HepG2 (cell line): ENCODE results near the gene NPHS1. TPM values are rescaled to one million over a fixed set of nuclear protein-coding genes. Genes with fewer than 3 reads are reported as not detected.
A peak's percentile ranks its signal among the peaks of the same experiment; 100 is the strongest.

Experiments used
- BORCS8-MEF2B ChIP-seq: sonication (generic); formaldehyde crosslinking; IDR thresholded peaks from 2 replicates; pipeline ENCODE4 v1.8.0; 2022; ENCODE audit warnings: mild to moderate bottlenecking, missing genetic modification reagents
- E2F2 ChIP-seq: sonication (generic); formaldehyde crosslinking; IDR thresholded peaks from 2 replicates; pipeline ENCODE4 v1.4.0; 2020; ENCODE audit warnings: missing genetic modification reagents, borderline replicate concordance
- ERF ChIP-seq: IDR thresholded peaks from 2 replicates; pipeline ENCODE4 v1.6.1; 2018; ENCODE audit warnings: missing biosample characterization, missing genetic modification reagents
- NR3C1 ChIP-seq: sonication (generic); formaldehyde crosslinking; IDR thresholded peaks from 2 replicates; pipeline ENCODE4 v1.4.0; 2020; ENCODE audit warnings: missing genetic modification reagents
- RAD21 ChIP-seq: fragments of 450-650 bp; formaldehyde crosslinking; IDR thresholded peaks from 2 replicates; pipeline ENCODE4 v1.5.0; 2020; ENCODE audit warnings: mild to moderate bottlenecking
- SIN3A ChIP-seq: IDR thresholded peaks from 2 replicates; pipeline ENCODE4 v1.6.1; 2011; ENCODE audit warnings: low read depth, mild to moderate bottlenecking, control low read depth, low read length, borderline replicate concordance
- TEAD2 ChIP-seq: sonication (generic); formaldehyde crosslinking; IDR thresholded peaks from 2 replicates; pipeline ENCODE4 v1.9.0; 2021; ENCODE audit warnings: missing genetic modification reagents
- ZBTB37 ChIP-seq: sonication (generic); formaldehyde crosslinking; IDR thresholded peaks from 2 replicates; pipeline ENCODE4 v1.4.0; 2020; ENCODE audit warnings: mild to moderate bottlenecking, missing genetic modification reagents
- ZBTB7B ChIP-seq: sonication (generic); formaldehyde crosslinking; IDR thresholded peaks from 2 replicates; pipeline ENCODE4 v1.4.0; 2020; ENCODE audit warnings: missing genetic modification reagents
- ZFY ChIP-seq: sonication (generic); formaldehyde crosslinking; IDR thresholded peaks from 2 replicates; pipeline ENCODE4 v1.4.0; 2020; ENCODE audit warnings: missing genetic modification reagents
- ZNF138 ChIP-seq: sonication (generic); formaldehyde crosslinking; IDR thresholded peaks from 2 replicates; pipeline ENCODE4 v1.5.0; 2020; ENCODE audit warnings: mild to moderate bottlenecking, low read depth, missing genetic modification reagents
- ZNF225 ChIP-seq: sonication (generic); formaldehyde crosslinking; IDR thresholded peaks from 2 replicates; pipeline ENCODE4 v1.4.0; 2020; ENCODE audit warnings: mild to moderate bottlenecking, missing genetic modification reagents
- ZNF230 ChIP-seq: sonication (generic); formaldehyde crosslinking; IDR thresholded peaks from 2 replicates; pipeline ENCODE4 v1.4.0; 2020; ENCODE audit warnings: mild to moderate bottlenecking, missing genetic modification reagents
- ZNF234 ChIP-seq: sonication (generic); formaldehyde crosslinking; conservative IDR thresholded peaks from 2 replicates; pipeline ENCODE4 v1.5.1; 2020; ENCODE audit warnings: mild to moderate bottlenecking, missing genetic modification reagents
- ZNF292 ChIP-seq: sonication (generic); formaldehyde crosslinking; IDR thresholded peaks from 2 replicates; pipeline ENCODE4 v1.8.1; 2022; ENCODE audit warnings: mild to moderate bottlenecking, low read depth, missing genetic modification reagents, borderline replicate concordance
- ZNF350 ChIP-seq: sonication (generic); formaldehyde crosslinking; IDR thresholded peaks from 2 replicates; pipeline ENCODE4 v1.4.0; 2020; ENCODE audit warnings: mild to moderate bottlenecking, low read depth, missing genetic modification reagents, borderline replicate concordance
- ZNF510 ChIP-seq: sonication (generic); formaldehyde crosslinking; IDR thresholded peaks from 2 replicates; pipeline ENCODE4 v1.4.0; 2020; ENCODE audit warnings: low read depth, mild to moderate bottlenecking, missing genetic modification reagents
- ZNF549 ChIP-seq: sonication (generic); formaldehyde crosslinking; IDR thresholded peaks from 2 replicates; pipeline ENCODE4 v1.5.0; 2020; ENCODE audit warnings: missing genetic modification reagents
- ZNF615 ChIP-seq: sonication (generic); formaldehyde crosslinking; IDR thresholded peaks from 2 replicates; pipeline ENCODE4 v1.5.0; 2020; ENCODE audit warnings: mild to moderate bottlenecking, missing genetic modification reagents, borderline replicate concordance
- ZNF687 ChIP-seq: sonication (generic); formaldehyde crosslinking; IDR thresholded peaks from 2 replicates; pipeline ENCODE4 v1.5.1; 2020; ENCODE audit warnings: mild to moderate bottlenecking, missing genetic modification reagents, moderate library complexity
- polyA plus RNA-seq, 8 experiments: library from polyadenylated mRNA; depleted of rRNA in 3 of 8; stranded (reverse) in 7 of 8; unstranded in 1 of 8; fragments of >200 nt; fragmentation: Illumina TruSeq in 4 of 8; extraction: Trizol in 4 of 8; gene quantifications; 2 replicates each; pipeline versions ENCODE4 v1.2.1 to v1.2.3, GENCODE V29; 2011 to 2016; ENCODE audit warnings: low read depth in 4 of 8, missing spikeins in 1 of 8, mixed read lengths in 1 of 8; ENCODE audit not compliant: insufficient read depth in 1 of 8
- total RNA-seq, 5 experiments: library from RNA; depleted of rRNA; stranded (reverse); fragments of >200 nt; fragmentation: Illumina TruSeq; extraction: Trizol; gene quantifications; 2 replicates each; pipeline ENCODE4 v1.2.3, GENCODE V29; 2016; ENCODE audit warnings: low read depth in 1 of 5
- TF ChIP-seq, protein P1 (sequence below): sonication (generic); formaldehyde crosslinking; IDR thresholded peaks from 2 replicates; pipeline ENCODE4 v1.8.0; 2022; ENCODE audit warnings: missing genetic modification reagents, mild to moderate bottlenecking, borderline replicate concordance

NPHS1 gene
- total and polyA plus RNA-seq, 2 of the 13 experiments (the other 11 are each of a cell fraction or from before 2014, with no cell fraction given) = not detected

GRCh38 chr19:35860818-35861639, 8.7 kb upstream of the NPHS1 start (continued):
- TF ChIP-seq ZNF687 (CRISPR knock-in tag) = peak; percentile 66
- no peak for TF ChIP-seq ZNF225 (CRISPR knock-in tag)
- TF ChIP-seq BORCS8-MEF2B (CRISPR knock-in tag) = no peak
- no peak for TF ChIP-seq ZNF350
- TF ChIP-seq, protein P1, sequence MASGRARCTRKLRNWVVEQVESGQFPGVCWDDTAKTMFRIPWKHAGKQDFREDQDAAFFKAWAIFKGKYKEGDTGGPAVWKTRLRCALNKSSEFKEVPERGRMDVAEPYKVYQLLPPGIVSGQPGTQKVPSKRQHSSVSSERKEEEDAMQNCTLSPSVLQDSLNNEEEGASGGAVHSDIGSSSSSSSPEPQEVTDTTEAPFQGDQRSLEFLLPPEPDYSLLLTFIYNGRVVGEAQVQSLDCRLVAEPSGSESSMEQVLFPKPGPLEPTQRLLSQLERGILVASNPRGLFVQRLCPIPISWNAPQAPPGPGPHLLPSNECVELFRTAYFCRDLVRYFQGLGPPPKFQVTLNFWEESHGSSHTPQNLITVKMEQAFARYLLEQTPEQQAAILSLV (CRISPR knock-in tag) = peak; percentile 25; the same call in 1 of the 2 replicates
- no peak for TF ChIP-seq NR3C1 (CRISPR knock-in tag)
- TF ChIP-seq ZNF615 (CRISPR knock-in tag) = no peak
- TF ChIP-seq RAD21 (CRISPR knock-in tag) = no peak
- TF ChIP-seq E2F2 (CRISPR knock-in tag) = no peak
- TF ChIP-seq ZNF510 (CRISPR knock-in tag) = no peak
- 0 out of 2 replicates have a peak, but pooled peaks have one; percentile 32 for TF ChIP-seq ZNF292 (CRISPR knock-in tag)
- TF ChIP-seq ZFY (CRISPR knock-in tag) = peak; percentile 55; the same call in 1 of the 2 replicates
- TF ChIP-seq ZBTB7B = 0 out of 2 replicates have a peak, but pooled peaks have one; percentile 31
- TF ChIP-seq TEAD2 (CRISPR knock-in tag) = no peak
- TF ChIP-seq ZBTB37 (CRISPR knock-in tag) = no peak
- 0 out of 2 replicates have a peak, but pooled peaks have one; percentile 50 for TF ChIP-seq ERF (CRISPR knock-in tag)
- TF ChIP-seq ZNF234 (CRISPR knock-in tag) = no peak
- TF ChIP-seq ZNF549 = no peak
- TF ChIP-seq ZNF138 (CRISPR knock-in tag) = no peak
- no peak for TF ChIP-seq ZNF230 (CRISPR knock-in tag)
- TF ChIP-seq SIN3A = no peak
